HEK293T (cell line): ENCODE measurements around the gene NNT.
"Not testable (repeated sequence)": the region's sequence is repeated elsewhere in the genome, so short reads cannot be mapped to it uniquely, and the experiment has no call there.

Experiments used
- CTCF ChIA-PET: fragments of 350-600 bp; formaldehyde crosslinking; extraction: SDS; loops from one replicate; lab custom pipeline; 2021; ENCODE audit warnings: antibody characterized with exemption, inconsistent platforms; lab: Yijun Ruan, JAX
- POLR2A ChIA-PET: fragments of 350-600 bp; formaldehyde crosslinking; extraction: SDS; loops from one replicate; lab custom pipeline; 2020; ENCODE audit warnings: antibody characterized with exemption, inconsistent platforms; lab: Yijun Ruan, JAX
- DNase-seq: peaks from one replicate; pipeline ENCODE4 v3.0.0; 2012; ENCODE audit warnings: mixed read lengths; ENCODE audit errors: extremely low spot score
- ARNT ChIP-seq: fragments of 450-650 bp; IDR thresholded peaks from 2 replicates; pipeline ENCODE4 v1.6.1; 2017; ENCODE audit warnings: mild to moderate bottlenecking
- BHLHE40 ChIP-seq: fragments of 450-650 bp; IDR thresholded peaks from 2 replicates; pipeline ENCODE4 v1.6.1; 2016; ENCODE audit warnings: mild to moderate bottlenecking, moderate library complexity, borderline replicate concordance
- CTBP1 ChIP-seq: fragments of 450-650 bp; IDR thresholded peaks from 2 replicates; pipeline ENCODE4 v1.6.1; 2016; ENCODE audit warnings: borderline replicate concordance
- ELF4 ChIP-seq: fragments of 450-650 bp; IDR thresholded peaks from 2 replicates; pipeline ENCODE4 v1.6.1; 2017; ENCODE audit warnings: antibody characterized with exemption
- FOXA1 ChIP-seq: fragments of 450-650 bp; IDR thresholded peaks from 2 replicates; pipeline ENCODE4 v1.6.1; 2016; ENCODE audit warnings: mild to moderate bottlenecking
- FOXK2 ChIP-seq: fragments of 450-650 bp; IDR thresholded peaks from 2 replicates; pipeline ENCODE4 v1.6.1; 2016; ENCODE audit warnings: mild to moderate bottlenecking
- FOXM1 ChIP-seq: fragments of 450-650 bp; IDR thresholded peaks from 2 replicates; pipeline ENCODE4 v1.6.1; 2017; ENCODE audit warnings: mild to moderate bottlenecking, borderline replicate concordance
- HDGF ChIP-seq: fragments of 450-650 bp; IDR thresholded peaks from 2 replicates; pipeline ENCODE4 v1.6.1; 2017; ENCODE audit warnings: antibody characterized with exemption, borderline replicate concordance
- L3MBTL2 ChIP-seq: fragments of 450-650 bp; conservative IDR thresholded peaks from 2 replicates; pipeline ENCODE4 v1.6.1; 2016; ENCODE audit warnings: mild to moderate bottlenecking
- LEF1 ChIP-seq: fragments of 450-650 bp; IDR thresholded peaks from 2 replicates; pipeline ENCODE4 v1.6.1; 2017; ENCODE audit warnings: mild to moderate bottlenecking, borderline replicate concordance
- NFRKB ChIP-seq: fragments of 450-650 bp; IDR thresholded peaks from 2 replicates; pipeline ENCODE4 v1.6.1; 2016; ENCODE audit warnings: mild to moderate bottlenecking, moderate library complexity
- SP1 ChIP-seq: fragments of 450-650 bp; IDR thresholded peaks from 2 replicates; pipeline ENCODE4 v1.6.1; 2017
- SUZ12 ChIP-seq: fragments of 450-650 bp; IDR thresholded peaks from 2 replicates; pipeline ENCODE4 v1.6.1; 2016; ENCODE audit warnings: mild to moderate bottlenecking
- TARDBP ChIP-seq: fragments of 450-650 bp; IDR thresholded peaks from 2 replicates; pipeline ENCODE4 v1.6.1; 2016
- ZNF384 ChIP-seq: fragments of 450-650 bp; IDR thresholded peaks from 2 replicates; pipeline ENCODE4 v1.6.1; 2016
- TF ChIP-seq, protein P1 (sequence below): fragments of 450-650 bp; IDR thresholded peaks from 2 replicates; pipeline ENCODE4 v1.6.1; 2016

NNT gene

DNA sequence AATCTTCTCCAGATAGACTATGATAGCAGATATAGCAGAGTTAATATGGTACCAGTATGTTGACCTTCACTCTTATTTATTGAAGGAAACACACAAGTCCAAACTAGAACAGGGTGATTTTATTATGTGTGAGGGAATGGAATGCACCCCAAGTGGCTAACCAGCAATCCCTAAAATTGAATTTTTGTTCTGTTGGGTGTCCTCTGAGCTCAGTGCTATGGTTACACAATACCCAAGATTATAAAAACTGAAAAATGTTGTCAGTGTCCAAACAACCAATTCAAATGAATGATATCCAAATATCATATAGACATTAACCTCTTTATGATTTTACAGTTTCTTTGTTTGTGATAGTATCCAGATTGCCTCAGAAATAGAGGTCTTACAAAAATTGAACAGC lies 60.9 kb downstream of the NNT start:
- CTCF ChIA-PET, result no interaction called here

DNA sequence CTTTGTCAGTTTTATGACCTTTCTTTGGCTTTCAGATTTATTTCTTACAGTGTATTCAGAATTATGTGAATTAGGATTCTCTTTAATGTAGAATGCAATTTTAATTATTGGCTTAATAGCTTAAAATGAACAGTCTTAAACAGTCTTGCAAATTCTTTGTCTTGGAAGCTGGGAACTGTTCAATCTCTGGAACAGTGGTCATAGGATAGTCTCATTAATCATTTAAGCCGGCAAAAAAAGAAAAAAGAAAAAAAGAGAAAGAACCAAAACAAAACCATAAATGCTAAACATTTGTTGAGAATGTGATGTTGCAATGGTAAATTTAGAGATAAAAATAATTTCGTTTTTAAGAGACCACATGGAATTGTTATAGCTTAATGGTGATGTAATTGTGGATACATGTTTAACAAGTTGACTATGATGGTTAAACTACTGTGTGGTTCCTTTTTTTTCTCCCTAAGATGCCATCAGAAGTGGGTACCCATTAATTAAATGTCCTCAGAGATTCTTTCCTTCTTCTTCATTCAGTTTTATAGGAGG lies 61.6 kb downstream of the NNT start:
- TF ChIP-seq SUZ12, result no peak
- TF ChIP-seq, protein P1, sequence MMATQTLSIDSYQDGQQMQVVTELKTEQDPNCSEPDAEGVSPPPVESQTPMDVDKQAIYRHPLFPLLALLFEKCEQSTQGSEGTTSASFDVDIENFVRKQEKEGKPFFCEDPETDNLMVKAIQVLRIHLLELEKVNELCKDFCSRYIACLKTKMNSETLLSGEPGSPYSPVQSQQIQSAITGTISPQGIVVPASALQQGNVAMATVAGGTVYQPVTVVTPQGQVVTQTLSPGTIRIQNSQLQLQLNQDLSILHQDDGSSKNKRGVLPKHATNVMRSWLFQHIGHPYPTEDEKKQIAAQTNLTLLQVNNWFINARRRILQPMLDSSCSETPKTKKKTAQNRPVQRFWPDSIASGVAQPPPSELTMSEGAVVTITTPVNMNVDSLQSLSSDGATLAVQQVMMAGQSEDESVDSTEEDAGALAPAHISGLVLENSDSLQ, result no peak
- no peak for TF ChIP-seq NFRKB
- no peak for TF ChIP-seq FOXM1
- no peak for TF ChIP-seq CTBP1
- no peak for TF ChIP-seq FOXA1
- TF ChIP-seq FOXK2, result no peak
- no peak for TF ChIP-seq ELF4
- TF ChIP-seq LEF1, result no peak
- TF ChIP-seq TARDBP, result no peak
- TF ChIP-seq SP1, result no peak
- no peak for TF ChIP-seq L3MBTL2
- TF ChIP-seq BHLHE40, result no peak
- TF ChIP-seq HDGF, result no peak
- no peak for TF ChIP-seq ZNF384
- ChIA-PET POLR2A (no interaction called here), CTCF (no interaction called here)
- DNase-seq, result no peak

More for the DNA sequence above, 60.9 kb downstream of the NNT start:
- POLR2A ChIA-PET, result no interaction called here
- no peak for TF ChIP-seq ELF4
- no peak for TF ChIP-seq CTBP1
- TF ChIP-seq L3MBTL2, result no peak
- TF ChIP-seq LEF1, result no peak
- no peak for TF ChIP-seq BHLHE40
- no peak for TF ChIP-seq FOXK2
- TF ChIP-seq, protein P1, result no peak
- no peak for TF ChIP-seq SUZ12
- no peak for TF ChIP-seq HDGF
- no peak for TF ChIP-seq TARDBP
- TF ChIP-seq ZNF384, result no peak
- no peak for TF ChIP-seq FOXM1
- TF ChIP-seq NFRKB, result no peak
- TF ChIP-seq SP1, result no peak
- TF ChIP-seq ARNT, result no peak
- no peak for TF ChIP-seq FOXA1
- no peak for DNase-seq

DNA sequence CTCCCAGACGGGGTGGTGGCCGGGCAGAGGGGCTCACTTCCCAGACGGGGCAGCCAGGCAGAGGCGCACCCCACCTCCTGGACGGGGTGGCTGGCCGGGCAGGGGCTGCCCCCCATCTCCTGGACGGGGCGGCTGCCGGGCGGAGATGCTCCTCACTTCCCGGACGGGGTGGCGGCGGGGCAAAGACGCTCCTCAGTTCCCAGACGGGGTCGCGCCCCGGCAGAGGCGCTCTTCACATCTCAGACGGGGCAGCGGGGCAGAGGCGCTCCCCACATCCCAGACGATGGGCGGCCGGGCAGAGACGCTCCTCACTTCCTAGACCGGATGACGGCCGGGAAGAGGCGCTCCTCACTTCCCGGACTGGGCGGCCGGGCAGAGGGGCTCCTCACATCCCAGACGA lies 62.8 kb downstream of the NNT start:
- POLR2A ChIA-PET, CTCF ChIA-PET, DNase-seq: not testable (repeated sequence)

DNA sequence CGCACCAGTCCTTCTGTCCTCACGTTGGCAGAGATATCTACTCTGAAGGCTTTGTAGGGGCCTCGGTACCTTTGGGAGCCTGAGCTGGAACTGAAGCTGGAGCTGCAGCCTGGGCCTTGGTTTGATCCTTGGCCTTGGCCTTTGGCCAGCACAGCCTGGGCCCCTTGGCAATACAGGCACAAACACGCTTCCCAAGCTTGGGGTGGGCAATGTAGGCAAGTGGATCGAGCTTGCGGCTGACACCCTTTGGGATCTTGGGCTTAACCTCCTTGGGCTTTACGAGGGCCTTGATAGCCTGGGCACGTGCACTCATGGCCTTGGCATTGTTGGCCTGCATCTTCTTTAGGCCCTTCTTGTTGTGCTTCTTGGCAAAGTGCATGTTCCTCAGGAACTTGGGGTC lies 63.7 kb downstream of the NNT start:
- POLR2A ChIA-PET, CTCF ChIA-PET, DNase-seq: not testable (repeated sequence)

DNA sequence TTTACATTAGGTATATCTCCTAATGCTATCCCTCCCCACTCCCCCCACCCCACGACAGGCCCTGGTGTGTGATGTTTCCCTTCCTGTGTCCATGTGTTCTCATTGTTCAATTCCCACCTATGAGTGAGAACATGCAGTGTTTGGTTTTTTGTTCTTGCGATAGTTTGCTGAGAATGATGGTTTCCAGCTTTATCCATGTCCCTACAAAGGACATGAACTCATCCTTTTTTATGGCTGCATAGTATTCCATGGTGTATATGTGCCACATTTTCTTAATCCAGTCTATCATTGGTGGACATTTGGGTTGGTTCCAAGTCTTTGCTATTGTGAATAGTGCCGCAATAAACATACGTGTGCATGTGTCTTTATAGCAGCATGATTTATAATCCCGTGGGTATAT lies 64.4 kb downstream of the NNT start:
- DNase-seq, CTCF ChIA-PET, POLR2A ChIA-PET: not testable (repeated sequence)

DNA sequence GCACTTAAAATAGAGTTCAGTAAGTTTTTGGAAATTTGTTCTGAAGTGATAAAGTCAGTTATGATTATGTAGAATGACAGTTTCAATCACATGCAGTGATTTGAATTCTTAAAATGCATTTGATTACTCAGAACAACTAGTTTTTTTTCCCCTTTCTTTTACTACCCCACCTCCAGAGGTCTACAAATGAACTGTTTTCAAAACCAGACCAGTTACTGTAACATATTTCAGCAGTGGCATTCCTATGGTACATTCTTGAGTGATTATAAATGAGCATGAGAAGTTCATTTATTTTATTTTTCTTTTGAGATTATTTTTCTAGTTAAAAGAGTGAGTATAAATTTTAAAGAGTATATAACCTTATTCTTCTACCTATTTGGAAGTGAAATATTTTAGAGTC lies 71.6 kb downstream of the NNT start:
- ChIA-PET POLR2A (no interaction called here), CTCF (no interaction called here)
- TF ChIP-seq ELF4 (no peak), SP1 (no peak), L3MBTL2 (no peak), SUZ12 (no peak), HDGF (no peak), FOXA1 (no peak), FOXM1 (no peak), LEF1 (no peak), NFRKB (no peak), ZNF384 (no peak), CTBP1 (no peak), TARDBP (no peak), ARNT (no peak), BHLHE40 (no peak), FOXK2 (no peak)
- TF ChIP-seq, protein P1, result no peak
- no peak for DNase-seq

DNA sequence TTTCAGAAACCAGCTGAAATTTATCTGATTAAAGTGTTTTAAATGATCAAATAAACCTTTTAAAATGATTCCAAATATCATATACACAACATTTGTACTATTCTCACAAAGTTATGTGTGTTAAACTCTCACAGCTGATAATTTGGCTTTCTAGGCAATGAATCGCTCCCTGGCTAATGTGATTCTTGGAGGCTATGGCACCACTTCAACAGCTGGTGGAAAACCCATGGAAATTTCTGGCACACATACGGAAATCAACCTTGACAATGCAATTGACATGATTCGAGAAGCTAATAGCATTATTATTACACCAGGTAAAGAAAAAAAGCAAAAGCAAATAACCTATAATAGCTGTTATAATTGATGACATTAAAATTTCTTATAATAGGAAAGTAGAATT lies 72.4 kb downstream of the NNT start:
- ChIA-PET POLR2A (no interaction called here), CTCF (no interaction called here)
- no peak for DNase-seq
- TF ChIP-seq FOXK2 (no peak), ARNT (no peak), ELF4 (no peak), ZNF384 (no peak)
